Neural cell (in vitro differentiated cells): ENCODE results near the gene FEM1B. TPM values are rescaled to one million over a fixed set of nuclear protein-coding genes. Genes with fewer than 3 reads are reported as not detected.

Experiments used
- H2AFZ ChIP-seq: fragments of 200-600, 300-800 bp; sonication (generic), shearing (Covaris generic); 2 replicates; pipeline ENCODE4 v1.6.0; 2014; ENCODE audit warnings: low read depth, mild to moderate bottlenecking, antibody characterized with exemption, low read length, moderate library complexity
- H3F3A ChIP-seq: fragments of 200-600 bp; shearing (Covaris generic); 2 replicates; pipeline ENCODE4 v1.6.1; 2016; ENCODE audit warnings: mild to moderate bottlenecking, moderate library complexity, mixed read lengths, antibody characterized with exemption, low read length; ENCODE audit not compliant: insufficient read depth, poor library complexity, severe bottlenecking
- H3K27ac ChIP-seq: fragments of 200-600, 300-800 bp; sonication (generic), shearing (Covaris generic); 2 replicates; pipeline ENCODE4 v1.5.1; 2014; ENCODE audit warnings: mild to moderate bottlenecking, low read length, moderate library complexity
- H3K27me3 ChIP-seq: fragments of 300-800, 200-600 bp; sonication (generic), shearing (Covaris generic); 2 replicates; pipeline ENCODE4 v1.6.0; 2014; ENCODE audit warnings: mild to moderate bottlenecking, low read depth, low read length, moderate library complexity; ENCODE audit not compliant: insufficient read depth
- H3K36me3 ChIP-seq: fragments of 300-800, 200-600 bp; sonication (generic), shearing (Covaris generic); 2 replicates; pipeline ENCODE4 v1.5.1; 2014; ENCODE audit warnings: mild to moderate bottlenecking, antibody characterized with exemption, low read length, moderate library complexity; ENCODE audit not compliant: insufficient read depth
- H3K4me2 ChIP-seq: fragments of 300-800, 200-600 bp; sonication (generic), shearing (Covaris generic); 2 replicates; pipeline ENCODE4 v1.6.0; 2014; ENCODE audit warnings: mild to moderate bottlenecking, low read length
- H3K4me3 ChIP-seq: fragments of 300-800, 200-600 bp; sonication (generic), shearing (Covaris generic); 2 replicates; pipeline ENCODE4 v1.5.1; 2014; ENCODE audit warnings: mild to moderate bottlenecking, low read length, moderate library complexity
- H3K79me2 ChIP-seq: fragments of 200-600 bp; shearing (Covaris generic); replicated peaks from 2 replicates; pipeline ENCODE4 v1.6.0; 2014; ENCODE audit warnings: mild to moderate bottlenecking, low read length, moderate library complexity; ENCODE audit not compliant: insufficient read depth
- H3K9ac ChIP-seq: fragments of 300-800, 200-600 bp; sonication (generic), shearing (Covaris generic); 2 replicates; pipeline ENCODE4 v1.6.1; 2016; ENCODE audit warnings: mild to moderate bottlenecking, low read length, mixed read lengths
- H3K9me2 ChIP-seq: fragments of 200-600 bp; shearing (Covaris generic); 2 replicates; pipeline ENCODE4 v1.6.1; 2016; ENCODE audit warnings: mild to moderate bottlenecking, low read length, mixed read lengths; ENCODE audit not compliant: insufficient read depth
- H3K9me3 ChIP-seq: fragments of 200-600, 300-800 bp; sonication (generic), shearing (Covaris generic); 2 replicates; pipeline ENCODE4 v1.6.1; 2016; ENCODE audit warnings: mild to moderate bottlenecking, mixed run types, low read length, moderate library complexity, mixed read lengths
- H4K20me1 ChIP-seq: fragments of 200-600 bp; shearing (Covaris generic); 2 replicates; pipeline ENCODE4 v1.6.1; 2016; ENCODE audit warnings: mild to moderate bottlenecking, mixed run types; ENCODE audit not compliant: insufficient read depth
- EP300 ChIP-seq: fragments of 450-650 bp; conservative IDR thresholded peaks from 2 replicates; pipeline ENCODE4 v1.6.1; 2014; ENCODE audit warnings: antibody characterized with exemption, mild to moderate bottlenecking, moderate library complexity; ENCODE audit not compliant: poor library complexity, severe bottlenecking
- MXI1 ChIP-seq: fragments of 450-650 bp; conservative IDR thresholded peaks from 2 replicates; pipeline ENCODE4 v1.6.1; 2014; ENCODE audit warnings: antibody characterized with exemption, mild to moderate bottlenecking; ENCODE audit not compliant: poor library complexity, severe bottlenecking
- POLR2AphosphoS5 ChIP-seq: IDR thresholded peaks from 2 replicates; pipeline ENCODE4 v1.6.1; 2012
- SMC3 ChIP-seq: fragments of 450-650 bp; conservative IDR thresholded peaks from 2 replicates; pipeline ENCODE4 v1.6.1; 2014; ENCODE audit warnings: antibody characterized with exemption, mild to moderate bottlenecking, moderate library complexity; ENCODE audit not compliant: poor library complexity
- TAF1 ChIP-seq: IDR thresholded peaks from 2 replicates; pipeline ENCODE4 v1.6.1; 2012; ENCODE audit warnings: low read depth
- polyA plus RNA-seq: library from polyadenylated mRNA; depleted of rRNA; stranded (reverse); fragments of >200 nt; gene quantifications from 2 replicates; pipeline ENCODE4 v1.2.3, GENCODE V29; 2014
- TF ChIP-seq, protein P1 (sequence below): fragments of 450-650 bp; IDR thresholded peaks from 2 replicates; pipeline ENCODE4 v1.5.1; 2014; ENCODE audit warnings: antibody characterized with exemption, mild to moderate bottlenecking, moderate library complexity; ENCODE audit not compliant: poor library complexity, severe bottlenecking
- TF ChIP-seq, protein P2 (sequence below): IDR thresholded peaks from 2 replicates; pipeline ENCODE4 v1.6.1; 2012; ENCODE audit warnings: borderline replicate concordance

Gene FEM1B
- polyA plus RNA-seq, 1 donor from 2014 or later, result 58.0 TPM

- Histone ChIP-seq H2AFZ (peak overlapping the region; percentile 45), H3K36me3 (no peaks in the 10 kb centered on the region), H3K9me3 (no peaks in the 10 kb centered on the region), H3K9me2 (no peaks in the 10 kb centered on the region), H3K27ac (no peak overlapping the region), H3K4me3 (peak overlapping the region; percentile 57), H3K79me2 (no peaks in the 10 kb centered on the region), H3K9ac (peak overlapping the region; percentile 16), H3K4me2 (no peak overlapping the region), H4K20me1 (no peaks in the 10 kb centered on the region), H3K27me3 (no peaks in the 10 kb centered on the region), H3F3A (no peaks in the 10 kb centered on the region)
- peak; percentile 23 for TF ChIP-seq POLR2AphosphoS5
- TF ChIP-seq, protein P1, sequence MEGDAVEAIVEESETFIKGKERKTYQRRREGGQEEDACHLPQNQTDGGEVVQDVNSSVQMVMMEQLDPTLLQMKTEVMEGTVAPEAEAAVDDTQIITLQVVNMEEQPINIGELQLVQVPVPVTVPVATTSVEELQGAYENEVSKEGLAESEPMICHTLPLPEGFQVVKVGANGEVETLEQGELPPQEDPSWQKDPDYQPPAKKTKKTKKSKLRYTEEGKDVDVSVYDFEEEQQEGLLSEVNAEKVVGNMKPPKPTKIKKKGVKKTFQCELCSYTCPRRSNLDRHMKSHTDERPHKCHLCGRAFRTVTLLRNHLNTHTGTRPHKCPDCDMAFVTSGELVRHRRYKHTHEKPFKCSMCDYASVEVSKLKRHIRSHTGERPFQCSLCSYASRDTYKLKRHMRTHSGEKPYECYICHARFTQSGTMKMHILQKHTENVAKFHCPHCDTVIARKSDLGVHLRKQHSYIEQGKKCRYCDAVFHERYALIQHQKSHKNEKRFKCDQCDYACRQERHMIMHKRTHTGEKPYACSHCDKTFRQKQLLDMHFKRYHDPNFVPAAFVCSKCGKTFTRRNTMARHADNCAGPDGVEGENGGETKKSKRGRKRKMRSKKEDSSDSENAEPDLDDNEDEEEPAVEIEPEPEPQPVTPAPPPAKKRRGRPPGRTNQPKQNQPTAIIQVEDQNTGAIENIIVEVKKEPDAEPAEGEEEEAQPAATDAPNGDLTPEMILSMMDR, result no peak
These were observed 20.7 kb upstream of the FEM1B start for GRCh38 chr15:68256675-68257450.

- Histone ChIP-seq H4K20me1 (no peaks in the 10 kb centered on the region), H3K27ac (no peak overlapping the region), H3F3A (no peaks in the 10 kb centered on the region), H3K79me2 (no peaks in the 10 kb centered on the region), H3K9me2 (no peaks in the 10 kb centered on the region), H2AFZ (no peak overlapping the region), H3K9ac (no peak overlapping the region), H3K27me3 (no peaks in the 10 kb centered on the region), H3K36me3 (no peaks in the 10 kb centered on the region), H3K9me3 (no peaks in the 10 kb centered on the region), H3K4me3 (no peak overlapping the region), H3K4me2 (no peak overlapping the region)
- TF ChIP-seq MXI1, result no peak
- TF ChIP-seq, protein P1, result no peak
- no peak for TF ChIP-seq POLR2AphosphoS5
- no peak for TF ChIP-seq TAF1
- TF ChIP-seq EP300, result no peak
- no peak for TF ChIP-seq SMC3
- TF ChIP-seq, protein P2, sequence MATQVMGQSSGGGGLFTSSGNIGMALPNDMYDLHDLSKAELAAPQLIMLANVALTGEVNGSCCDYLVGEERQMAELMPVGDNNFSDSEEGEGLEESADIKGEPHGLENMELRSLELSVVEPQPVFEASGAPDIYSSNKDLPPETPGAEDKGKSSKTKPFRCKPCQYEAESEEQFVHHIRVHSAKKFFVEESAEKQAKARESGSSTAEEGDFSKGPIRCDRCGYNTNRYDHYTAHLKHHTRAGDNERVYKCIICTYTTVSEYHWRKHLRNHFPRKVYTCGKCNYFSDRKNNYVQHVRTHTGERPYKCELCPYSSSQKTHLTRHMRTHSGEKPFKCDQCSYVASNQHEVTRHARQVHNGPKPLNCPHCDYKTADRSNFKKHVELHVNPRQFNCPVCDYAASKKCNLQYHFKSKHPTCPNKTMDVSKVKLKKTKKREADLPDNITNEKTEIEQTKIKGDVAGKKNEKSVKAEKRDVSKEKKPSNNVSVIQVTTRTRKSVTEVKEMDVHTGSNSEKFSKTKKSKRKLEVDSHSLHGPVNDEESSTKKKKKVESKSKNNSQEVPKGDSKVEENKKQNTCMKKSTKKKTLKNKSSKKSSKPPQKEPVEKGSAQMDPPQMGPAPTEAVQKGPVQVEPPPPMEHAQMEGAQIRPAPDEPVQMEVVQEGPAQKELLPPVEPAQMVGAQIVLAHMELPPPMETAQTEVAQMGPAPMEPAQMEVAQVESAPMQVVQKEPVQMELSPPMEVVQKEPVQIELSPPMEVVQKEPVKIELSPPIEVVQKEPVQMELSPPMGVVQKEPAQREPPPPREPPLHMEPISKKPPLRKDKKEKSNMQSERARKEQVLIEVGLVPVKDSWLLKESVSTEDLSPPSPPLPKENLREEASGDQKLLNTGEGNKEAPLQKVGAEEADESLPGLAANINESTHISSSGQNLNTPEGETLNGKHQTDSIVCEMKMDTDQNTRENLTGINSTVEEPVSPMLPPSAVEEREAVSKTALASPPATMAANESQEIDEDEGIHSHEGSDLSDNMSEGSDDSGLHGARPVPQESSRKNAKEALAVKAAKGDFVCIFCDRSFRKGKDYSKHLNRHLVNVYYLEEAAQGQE, result no peak
These were observed 18.9 kb upstream of the FEM1B start for GRCh38 chr15:68258692-68259091.
